Amniotic epithelial cell (primary cell): ENCODE measurements around the gene CCSER2.
A peak's percentile ranks its signal among the peaks of the same experiment; 100 is the strongest.
"Not testable (repeated sequence)": the region's sequence is repeated elsewhere in the genome, so short reads cannot be mapped to it uniquely, and the experiment has no call there.

Experiments
- DNase-seq: peaks from one replicate; pipeline ENCODE4 v3.0.0-alpha.2; 2010; ENCODE audit warnings: low read depth

The CCSER2 gene

DNA sequence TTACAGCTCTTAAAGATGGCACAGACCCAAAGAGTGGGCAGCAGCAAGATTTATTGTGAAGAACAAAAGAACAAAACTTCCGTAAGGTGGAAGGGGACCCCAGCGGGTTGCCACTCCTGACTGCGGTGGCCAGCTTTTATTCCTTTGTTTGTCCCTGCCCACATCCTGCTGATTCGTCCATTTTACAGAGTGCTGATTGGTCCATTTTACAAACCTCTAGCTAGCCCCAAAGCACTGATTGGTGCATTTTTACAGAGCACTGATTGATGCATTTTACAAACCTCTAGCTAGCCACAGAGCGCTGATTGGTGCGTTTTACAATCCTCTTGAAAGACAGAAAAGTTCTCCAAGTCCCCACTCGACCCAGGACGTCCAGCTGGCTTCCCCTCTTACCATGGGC lies 16.8 kb upstream of the CCSER2 start:
- no peak for DNase-seq

DNA sequence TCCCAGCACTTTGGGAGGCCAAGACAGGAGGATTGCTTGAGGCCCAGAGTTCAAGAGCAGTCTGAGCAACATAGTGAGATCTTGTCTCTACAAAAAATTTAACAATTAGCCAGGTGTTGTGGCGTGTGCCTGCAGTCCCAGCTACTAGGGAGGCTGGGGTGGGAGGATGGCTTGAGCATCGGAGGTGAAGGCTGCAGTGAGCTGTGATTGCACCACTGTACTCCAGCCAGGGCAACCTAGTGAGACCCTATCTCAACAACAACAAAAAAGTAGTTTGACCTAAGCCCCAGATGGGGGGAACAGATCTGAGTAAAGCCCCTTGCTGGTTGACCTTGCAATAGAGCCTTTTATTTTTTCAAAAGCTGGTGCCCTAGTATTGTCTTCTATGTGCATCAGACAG lies 15.6 kb upstream of the CCSER2 start:
- DNase-seq, result no peak

DNA sequence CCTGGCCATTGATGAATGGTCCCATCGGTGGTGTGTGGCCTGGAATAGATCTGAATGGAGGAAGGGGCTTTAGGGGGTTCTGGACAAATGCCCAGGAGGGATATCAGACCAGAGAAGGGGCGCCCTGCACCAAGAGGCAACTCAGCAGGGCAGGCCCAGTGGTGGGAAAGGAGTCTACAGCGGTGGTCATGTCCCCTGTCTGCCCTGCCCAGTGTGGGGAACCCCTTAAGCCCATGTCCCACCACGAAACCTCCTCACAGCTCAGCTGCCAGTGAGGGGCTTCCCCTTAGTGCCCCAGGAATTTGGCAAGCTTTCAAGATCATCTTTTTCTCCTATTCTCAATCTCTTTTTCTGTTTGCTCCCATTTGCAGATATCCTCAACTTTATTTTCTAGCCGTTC lies 14.1 kb upstream of the CCSER2 start:
- DNase-seq, result no peak

DNA sequence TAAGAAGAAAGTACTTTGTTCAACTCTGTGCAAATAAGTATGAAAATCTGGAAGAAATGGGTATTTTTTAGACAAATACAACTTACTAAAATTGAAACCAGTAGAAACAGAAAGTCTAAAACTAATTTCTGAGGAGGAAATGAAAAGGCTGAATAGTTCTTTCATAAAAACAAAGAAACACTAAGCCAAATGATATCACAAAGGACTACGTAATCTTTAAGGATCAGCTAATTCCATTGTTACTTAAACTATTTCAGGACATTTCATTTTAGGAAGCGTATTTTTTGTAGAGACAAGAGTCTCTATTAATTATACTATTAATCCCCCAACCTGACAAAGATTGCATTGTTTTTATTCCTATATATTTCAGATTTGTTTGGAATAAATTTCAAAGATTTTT lies 11.2 kb upstream of the CCSER2 start:
- no peak for DNase-seq

DNA sequence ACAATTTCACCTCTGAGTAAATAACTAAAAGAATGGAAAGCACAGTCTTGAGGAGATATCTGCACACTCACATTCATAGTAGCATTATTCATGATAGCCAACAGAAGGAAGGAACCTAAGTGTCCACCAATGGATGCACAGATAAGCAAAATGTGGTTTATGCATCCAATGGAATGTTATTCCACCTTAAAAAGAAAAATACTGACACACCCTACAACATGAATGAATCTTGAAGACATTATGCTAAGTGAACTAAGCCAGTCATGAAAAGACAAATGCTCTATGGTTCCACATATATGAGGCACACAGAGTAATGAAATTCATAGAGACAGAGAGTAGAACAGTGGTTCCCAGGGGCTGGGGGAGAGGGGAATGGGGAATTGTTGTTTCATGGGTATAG lies 6.5 kb upstream of the CCSER2 start:
- DNase-seq, result no peak

DNA sequence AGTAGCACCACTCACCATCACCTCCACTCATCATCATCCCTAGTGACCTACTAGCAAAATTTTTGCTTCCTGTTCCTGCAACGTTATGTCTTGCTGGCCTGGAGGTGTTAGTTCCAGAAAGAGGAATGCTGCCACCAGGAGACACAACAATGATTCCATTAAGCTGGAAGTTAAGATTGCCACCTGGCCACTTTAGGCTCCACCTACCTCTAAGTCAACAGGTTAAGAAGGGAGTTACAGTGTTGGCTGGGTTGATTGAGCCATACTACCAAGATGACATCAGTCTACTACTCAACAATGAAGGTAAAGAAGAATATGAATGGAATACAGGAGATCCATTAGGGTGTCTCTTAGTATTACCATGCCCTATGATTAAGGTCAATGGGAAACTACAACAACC lies 4.8 kb upstream of the CCSER2 start:
- not testable (repeated sequence) for DNase-seq

DNA sequence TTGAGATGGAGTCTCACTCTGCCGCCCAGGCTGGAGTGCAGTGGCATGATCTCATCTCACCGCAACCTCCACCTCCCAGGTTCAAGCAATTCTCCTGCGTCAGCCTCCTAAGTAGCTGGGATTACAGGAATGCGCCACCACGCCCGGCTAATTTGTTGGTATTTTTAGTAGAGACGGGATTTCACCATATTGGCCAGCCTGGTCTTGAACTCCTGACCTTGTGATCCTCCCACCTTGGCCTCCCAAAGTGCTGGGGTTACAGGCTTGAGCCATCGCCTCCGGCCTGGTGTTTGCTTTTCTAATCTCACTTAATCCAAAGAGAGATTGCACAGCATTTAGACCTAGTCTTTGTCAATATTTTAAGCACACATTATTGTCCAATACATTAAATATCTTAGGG lies 1.4 kb upstream of the CCSER2 start:
- DNase-seq, result not testable (repeated sequence)

DNA sequence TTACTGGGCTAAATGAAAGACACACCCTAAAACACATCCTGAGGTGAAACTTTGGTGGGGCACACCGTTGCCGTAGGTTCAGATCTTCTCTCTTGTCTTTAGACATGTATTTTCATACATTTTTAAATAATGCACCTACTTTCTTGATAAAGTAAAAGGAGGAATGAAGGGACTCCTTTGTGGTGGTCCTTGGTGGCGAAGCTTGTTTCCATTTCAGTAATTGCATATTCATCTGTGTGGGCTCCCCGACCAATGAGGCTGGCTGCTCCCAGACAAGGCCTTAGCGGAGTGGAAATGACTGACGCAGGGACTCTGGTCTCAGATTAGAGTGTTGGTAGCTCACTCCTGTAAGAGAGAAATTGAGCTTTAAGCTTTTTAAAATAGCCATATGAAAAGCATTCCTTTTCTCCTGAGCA lies 815 bp downstream of the CCSER2 start:
- DNase-seq, result peak; percentile 42

DNA sequence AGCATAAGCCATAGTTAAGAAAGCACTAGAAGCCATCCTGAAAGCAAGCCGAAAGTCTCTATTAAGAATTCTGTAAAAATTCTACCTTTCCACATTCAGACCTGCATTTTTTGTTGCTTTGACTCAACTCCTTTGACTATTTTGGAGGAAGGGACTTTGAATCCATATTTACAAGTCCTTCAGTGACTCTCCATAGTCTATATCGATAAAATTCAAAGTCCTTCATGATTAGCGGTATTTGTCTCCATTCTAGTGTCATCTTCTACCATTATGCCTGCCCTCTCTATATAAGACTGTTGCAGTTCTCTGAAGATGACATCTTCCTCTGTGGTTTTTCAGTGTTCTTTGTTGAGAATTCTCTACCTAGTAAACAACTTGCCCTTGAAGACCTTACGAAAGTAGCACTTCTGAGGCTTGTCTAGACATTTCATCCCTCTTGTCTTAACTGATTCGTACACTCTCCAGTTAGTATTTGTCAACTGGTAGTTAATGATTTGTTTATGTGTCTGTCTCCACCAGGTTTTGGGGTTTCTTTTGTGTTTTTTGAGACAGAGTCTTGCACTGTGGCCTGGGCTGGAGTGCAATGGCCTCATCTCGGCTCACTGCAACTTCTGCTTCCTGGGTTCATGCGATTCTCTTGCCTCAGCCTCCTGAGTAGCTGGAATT lies 1.7 kb downstream of the CCSER2 start:
- peak; percentile 75 for DNase-seq

DNA sequence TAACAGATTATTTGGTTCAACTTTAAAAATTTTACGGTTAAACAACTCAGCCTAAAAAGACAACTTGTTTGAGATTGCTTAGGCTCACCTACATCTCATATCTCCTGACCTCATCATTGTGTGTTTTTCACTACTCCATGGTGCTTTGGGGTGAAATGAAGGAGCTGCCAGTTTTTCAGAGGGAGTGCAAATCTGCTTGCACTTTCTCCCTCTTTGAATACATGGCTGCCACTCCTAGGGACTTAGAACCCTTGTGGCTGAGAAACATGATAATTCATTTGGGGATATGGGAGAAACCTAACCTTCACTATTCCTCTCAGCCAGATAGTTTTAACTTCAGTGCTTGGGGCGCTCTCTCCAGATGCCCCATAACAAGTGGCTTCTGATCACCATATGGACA lies 2.7 kb downstream of the CCSER2 start:
- no peak for DNase-seq

DNA sequence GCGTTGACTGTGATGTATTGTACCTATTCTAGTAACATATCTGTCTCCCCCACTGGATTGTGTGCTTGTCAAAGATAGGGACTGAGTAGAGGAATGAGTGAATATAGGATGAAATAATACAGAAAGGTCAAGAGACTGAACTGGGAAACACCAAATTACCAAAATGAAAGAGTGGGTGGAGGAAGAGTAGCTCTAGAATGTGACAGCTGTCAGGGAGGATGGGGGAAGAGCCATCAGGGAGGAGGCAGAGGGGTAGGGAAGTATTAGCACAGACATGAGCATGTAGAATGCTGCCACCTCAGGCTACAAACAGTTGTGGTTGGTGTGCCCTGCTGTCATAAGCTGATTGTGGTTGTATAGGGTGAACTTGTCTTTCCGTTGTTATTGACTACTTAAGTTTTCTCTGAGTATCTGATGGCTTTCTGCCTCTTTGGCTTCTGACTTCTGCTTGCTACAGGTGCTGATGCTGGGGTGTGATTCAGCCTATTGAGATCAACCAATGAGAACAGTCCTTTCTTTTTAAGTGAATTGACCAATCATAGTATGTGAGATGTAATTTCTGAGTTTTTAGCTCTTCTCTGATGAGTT lies 5.6 kb downstream of the CCSER2 start:
- DNase-seq, result peak; percentile 34

DNA sequence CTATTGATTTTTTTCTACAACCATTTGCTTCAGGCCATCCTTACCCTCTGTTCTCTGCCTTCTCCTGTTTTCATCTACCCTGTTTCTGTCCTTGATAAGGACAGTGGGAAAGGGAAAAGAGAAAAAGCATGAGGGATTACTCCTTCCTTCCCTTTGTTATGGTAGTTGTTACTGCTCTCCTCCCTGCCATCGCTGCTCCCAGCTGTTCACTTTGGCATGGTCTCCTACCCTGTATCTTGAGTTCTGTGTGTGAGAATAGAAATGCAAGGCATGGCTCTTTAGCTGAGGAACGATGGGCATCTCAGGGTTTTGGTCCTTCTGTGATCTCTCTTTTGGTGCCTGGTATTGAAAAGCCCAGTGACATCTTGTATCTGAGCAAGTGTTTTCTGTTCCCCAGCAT lies 6.4 kb downstream of the CCSER2 start:
- no peak for DNase-seq

DNA sequence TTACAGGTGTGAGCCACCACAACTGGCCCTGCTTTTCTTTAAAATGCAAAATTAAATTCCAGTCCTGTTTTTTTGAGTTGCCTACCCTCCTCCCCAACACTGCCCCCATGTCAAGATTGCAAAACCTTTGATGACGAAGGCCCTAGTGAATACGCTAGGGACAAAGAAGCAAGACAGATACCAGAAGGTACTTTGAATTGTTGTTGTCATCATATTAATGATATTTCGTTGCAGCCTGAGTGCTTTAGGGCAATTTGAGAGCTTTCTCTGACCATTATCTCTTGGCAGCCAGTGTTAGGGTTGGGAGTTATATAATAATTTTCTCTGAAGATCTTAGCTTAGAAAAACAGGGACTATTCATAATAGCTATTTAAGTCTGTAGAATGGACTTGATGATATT lies 7.1 kb downstream of the CCSER2 start:
- no peak for DNase-seq

DNA sequence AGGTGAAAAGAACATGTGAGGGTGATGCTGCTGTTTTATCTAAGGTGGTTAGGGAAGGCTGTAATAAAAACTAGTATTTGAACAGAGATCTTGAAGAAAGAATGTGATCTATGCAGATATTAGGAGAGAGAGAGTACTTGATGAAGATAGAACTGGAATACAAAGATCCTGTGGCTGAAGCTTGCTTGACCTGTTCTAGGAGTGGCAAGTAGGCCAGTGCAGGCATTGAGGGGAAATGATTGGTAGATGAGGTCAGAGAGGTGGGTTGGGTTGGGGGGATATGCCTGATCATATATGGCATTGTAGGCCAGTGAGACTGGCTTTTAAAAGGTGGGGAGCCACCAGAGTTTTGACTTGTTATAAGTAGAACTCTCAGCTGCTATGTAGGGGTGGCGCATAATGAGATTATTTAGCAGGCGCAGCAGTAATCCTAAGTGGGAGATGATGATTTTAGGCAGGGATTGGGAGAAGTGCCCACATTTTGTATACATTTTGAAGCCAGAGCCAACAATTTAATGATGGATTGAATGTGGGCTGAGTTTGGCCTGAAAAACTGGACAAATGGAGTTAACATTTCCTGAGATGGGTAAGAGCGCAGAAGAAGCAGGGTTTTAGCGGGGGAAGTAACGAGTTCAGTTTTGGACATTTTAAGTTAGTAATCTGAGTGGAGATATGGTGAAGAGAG lies 8.2 kb downstream of the CCSER2 start:
- DNase-seq, result no peak

DNA sequence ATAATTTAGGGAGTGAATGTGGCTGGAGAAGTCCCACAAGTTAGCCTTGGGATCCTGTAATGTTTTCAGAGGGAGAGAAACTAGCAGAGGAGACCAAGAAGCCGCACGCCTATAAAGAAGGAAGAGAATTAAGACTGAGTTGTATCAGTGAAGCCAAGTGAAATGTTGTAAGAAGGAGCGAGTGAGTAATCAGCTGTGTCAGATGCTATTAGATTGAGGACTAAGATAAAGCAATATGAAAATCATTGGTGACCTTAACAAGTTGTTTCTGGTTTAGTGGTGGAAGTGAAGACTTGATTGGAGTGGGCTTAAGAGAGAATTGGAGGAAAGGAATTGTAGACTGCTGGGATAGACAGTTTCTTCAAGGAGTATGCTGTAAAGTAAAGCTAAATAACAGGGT lies 8.8 kb downstream of the CCSER2 start:
- peak; percentile 73 for DNase-seq

DNA sequence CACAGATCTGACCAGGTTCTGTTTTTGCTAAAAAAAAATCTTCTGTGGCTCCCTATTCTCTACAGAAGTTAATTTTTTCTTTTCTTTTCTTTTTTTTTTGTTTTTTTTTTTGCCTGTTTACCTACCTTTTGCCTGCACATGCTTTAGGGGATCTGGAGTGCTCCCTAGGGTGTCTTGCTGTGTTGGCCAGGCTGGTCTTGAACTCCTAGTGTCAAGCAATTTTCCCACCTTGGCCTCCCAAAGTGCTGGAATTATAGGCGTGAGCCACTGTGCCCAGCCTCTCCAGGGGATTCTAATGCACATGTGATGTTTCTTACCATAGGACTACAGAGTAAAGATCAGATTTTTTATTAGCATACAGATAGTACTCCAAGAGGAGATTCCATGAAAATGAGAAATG lies 10.6 kb downstream of the CCSER2 start:
- DNase-seq, result no peak

DNA sequence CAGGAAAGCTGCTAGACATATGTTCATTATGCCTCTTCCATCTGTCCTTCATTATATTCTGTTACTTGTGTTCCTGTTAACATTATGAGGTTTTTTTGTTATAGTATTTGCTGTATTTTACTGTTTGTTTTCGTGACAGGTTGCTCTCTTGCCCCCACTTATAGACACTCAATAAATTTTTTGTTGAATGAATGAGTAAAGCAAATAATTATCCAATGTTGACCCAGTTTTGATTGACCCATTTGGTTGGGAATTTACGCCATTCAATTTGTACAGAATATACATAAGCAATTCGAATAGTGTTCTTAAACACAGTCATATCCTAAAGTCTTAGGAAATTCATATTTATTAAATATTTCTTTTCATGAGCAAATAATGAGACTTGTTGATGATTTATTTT lies 11.8 kb downstream of the CCSER2 start:
- no peak for DNase-seq

DNA sequence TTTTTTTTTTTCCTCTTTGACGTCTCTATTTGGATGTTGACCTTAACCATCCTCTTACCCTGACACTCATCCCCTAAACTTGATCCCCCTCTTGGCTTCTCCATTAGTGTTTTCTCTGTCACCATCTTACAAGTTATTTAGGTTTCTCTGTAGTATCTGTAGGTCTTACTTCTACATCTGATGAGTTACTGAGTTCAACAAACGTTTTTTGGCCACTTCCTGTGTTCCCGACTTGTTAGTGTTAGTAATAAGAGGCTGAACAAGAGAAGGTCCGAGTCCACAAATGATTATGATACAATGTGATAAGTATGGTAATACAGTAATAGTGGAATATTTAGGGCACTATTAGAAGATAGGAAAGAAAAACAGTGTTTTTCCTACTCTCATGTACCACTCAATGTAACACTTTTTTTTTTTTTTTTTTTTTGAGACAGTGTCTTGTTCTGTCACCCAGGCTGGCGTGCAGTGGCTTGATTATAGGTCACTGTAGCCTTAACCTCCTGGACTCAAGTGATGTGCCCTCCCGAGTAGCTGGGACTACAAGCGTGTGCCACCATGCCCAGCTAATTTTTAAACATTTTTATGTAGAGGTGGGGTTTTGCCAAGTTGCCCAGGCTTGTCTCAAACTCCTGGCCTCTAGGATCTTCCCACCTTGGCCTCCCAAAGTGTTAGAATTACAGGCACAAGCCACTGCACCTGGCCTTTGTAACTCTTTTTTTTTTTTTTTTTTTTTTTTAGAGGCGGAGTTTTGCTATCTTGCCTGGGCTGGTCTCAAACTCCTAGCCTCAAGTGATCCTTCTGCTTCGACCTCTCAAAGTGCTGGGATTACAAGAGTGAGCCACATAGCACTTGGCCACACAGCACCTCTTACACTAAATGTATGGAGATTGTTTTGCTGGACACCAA lies 12.5 kb downstream of the CCSER2 start:
- no peak for DNase-seq

DNA sequence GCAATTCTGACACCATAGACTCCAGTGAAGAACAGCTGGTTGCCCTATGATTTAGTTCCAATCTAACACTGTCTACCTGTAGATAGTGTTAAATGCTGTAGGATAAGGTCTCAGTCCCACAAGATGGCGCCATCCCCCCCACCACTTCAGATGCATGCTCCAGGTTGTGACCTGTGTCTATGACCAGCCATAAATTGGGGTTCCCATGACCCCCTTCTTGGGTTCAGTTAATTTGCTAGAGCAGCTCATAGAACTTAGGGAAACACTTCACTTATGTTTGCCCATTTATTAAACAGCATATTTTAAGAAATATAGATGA lies 13.1 kb downstream of the CCSER2 start:
- no peak for DNase-seq

DNA sequence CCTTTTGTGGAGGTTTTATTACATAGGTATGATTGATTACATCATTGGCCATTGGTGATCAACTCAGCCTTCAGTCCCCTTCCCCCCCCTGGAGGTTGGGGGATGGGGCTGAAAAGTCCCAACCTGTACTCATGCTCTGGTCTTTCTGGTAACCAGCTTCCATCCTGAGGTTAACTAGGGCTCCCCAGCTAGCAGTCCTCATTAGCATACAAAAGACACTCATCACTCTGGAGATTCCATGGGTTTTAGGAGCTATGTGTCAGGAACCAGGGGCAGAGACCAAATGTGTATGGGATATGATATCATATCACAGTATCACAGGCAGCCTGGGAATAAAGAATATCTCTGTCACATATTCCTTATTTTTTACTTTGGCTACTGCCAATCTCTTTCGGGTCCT lies 13.6 kb downstream of the CCSER2 start:
- no peak for DNase-seq

DNA sequence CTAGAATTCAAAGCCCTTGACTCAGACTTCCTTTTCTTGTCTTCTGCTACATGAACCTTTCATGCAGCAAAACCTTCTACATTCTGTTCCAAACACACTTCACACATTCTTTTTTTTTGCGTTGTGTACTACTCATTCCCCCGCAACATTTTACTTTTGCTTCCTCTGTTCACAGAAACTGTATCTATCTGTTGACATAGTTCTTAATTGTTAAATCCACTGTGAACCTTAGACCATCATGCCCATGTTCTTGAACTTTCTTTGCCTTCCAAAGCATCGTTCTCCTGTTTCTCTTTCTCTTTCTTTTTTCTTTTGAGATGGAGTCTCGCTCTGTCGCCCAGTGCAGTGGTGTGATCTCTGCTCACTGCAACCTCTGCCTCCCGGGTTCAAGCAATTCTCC lies 14.2 kb downstream of the CCSER2 start:
- no peak for DNase-seq

DNA sequence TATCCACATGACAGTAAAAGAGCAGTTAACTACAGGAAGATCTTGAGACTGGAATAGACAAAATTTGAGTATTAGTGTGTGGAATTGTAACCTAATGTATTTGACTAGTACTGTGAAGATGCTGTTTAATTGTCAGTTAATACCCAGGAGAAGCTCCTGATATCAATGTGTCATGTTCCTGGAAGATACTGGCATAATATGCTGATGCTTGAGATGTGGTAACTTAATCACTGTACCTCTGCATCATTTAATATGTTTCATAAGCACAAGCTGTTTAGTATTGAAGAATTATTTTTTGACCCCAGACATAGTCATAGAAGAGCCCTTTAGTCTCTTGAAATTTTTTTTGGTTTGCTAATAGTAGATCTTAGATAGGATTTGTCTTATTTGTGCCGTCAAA lies 15.4 kb downstream of the CCSER2 start:
- DNase-seq, result no peak

DNA sequence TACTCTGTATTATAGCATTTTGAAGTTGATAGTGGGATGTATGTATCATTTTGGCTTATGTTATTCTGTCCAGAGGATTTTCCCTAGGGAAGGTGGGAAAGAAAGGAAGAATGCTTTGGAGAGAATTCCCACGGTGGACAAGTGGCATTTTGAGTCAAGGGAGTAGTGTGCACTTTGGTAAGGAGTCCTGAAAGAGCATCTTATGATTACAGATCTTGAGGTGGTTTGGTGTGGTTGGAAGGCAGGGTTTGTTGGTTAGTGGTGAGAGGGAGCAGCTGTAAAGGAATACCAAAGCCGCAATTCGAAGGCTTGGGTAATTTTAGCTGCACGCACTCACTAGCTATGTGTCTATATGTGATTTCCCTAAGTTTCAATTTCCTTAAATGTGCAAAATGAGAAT lies 16.1 kb downstream of the CCSER2 start:
- DNase-seq, result no peak
